B cell (primary cell): ENCODE measurements around the gene ABCD4. TPM values are rescaled to one million over a fixed set of nuclear protein-coding genes. Genes with fewer than 3 reads are reported as not detected.

Source experiments
- ATAC-seq: fragments of 200-7000 bp; cut with Tn5 transposase; one replicate; pipeline ENCODE4 v1.10.0; 2021; ENCODE audit warnings: low read depth, mild to moderate bottlenecking, moderate number of reproducible peaks, moderate library complexity
- CTCF ChIA-PET: fragments of 350-600 bp; sonication (Branson Sonifier 250); formaldehyde crosslinking; loops from one replicate; lab custom pipeline; 2021; ENCODE audit warnings: antibody characterized with exemption, inconsistent platforms; lab: Charles Lee
- POLR2A ChIA-PET: fragments of 350-600 bp; sonication (Branson Sonifier 250); formaldehyde crosslinking; loops from one replicate; lab custom pipeline; 2021; ENCODE audit warnings: antibody characterized with exemption; lab: Charles Lee
- DNase-seq: peaks from one replicate; pipeline ENCODE4 v3.0.0; 2013
- H2AFZ ChIP-seq: 2 replicates; pipeline ENCODE4 v1.6.1; 2012; ENCODE audit warnings: mild to moderate bottlenecking, low read depth, low read length; ENCODE audit not compliant: insufficient read depth, poor library complexity, severe bottlenecking
- H3K27ac ChIP-seq, 2 donors: 1 replicate in 1 of 2; 2 replicates in 1 of 2; pipeline ENCODE4 v1.5.1; 2012 to 2013; ENCODE audit warnings: low read length in 2 of 2, mild to moderate bottlenecking in 2 of 2, moderate library complexity in 1 of 2
- H3K27me3 ChIP-seq, 4 experiments: fragments of 200-600 bp in 1 of 4; sonication (generic) in 1 of 4; replicated peaks in 1 of 4; 1 replicate in 2 of 4; 2 replicates in 2 of 4; pipeline versions ENCODE4 v1.6.1 to v1.7.0; 2013 to 2016; ENCODE audit warnings: low read length in 3 of 4, mild to moderate bottlenecking in 2 of 4, mixed read lengths in 1 of 4, moderate library complexity in 1 of 4; ENCODE audit not compliant: insufficient read depth in 4 of 4, control insufficient read depth in 3 of 4; ENCODE audit errors: control extremely low read depth in 1 of 4
- H3K36me3 ChIP-seq, 2 experiments: replicated peaks in 1 of 2; 1 replicate in 1 of 2; 2 replicates in 1 of 2; pipeline versions ENCODE4 v1.6.1 to v1.7.1; 2013; ENCODE audit warnings: low read length in 1 of 2; ENCODE audit not compliant: insufficient read depth in 2 of 2, control insufficient read depth in 1 of 2; ENCODE audit errors: control extremely low read depth in 1 of 2, extremely low read depth in 1 of 2
- H3K4me1 ChIP-seq, 2 donors: fragments of 200-600 bp in 1 of 2; sonication (generic) in 1 of 2; 1 replicate in 1 of 2; 2 replicates in 1 of 2; pipeline versions ENCODE4 v1.5.1 to v1.6.1; 2013 to 2017; ENCODE audit warnings: low read length in 2 of 2; ENCODE audit not compliant: control insufficient read depth in 2 of 2, insufficient read depth in 2 of 2
- H3K4me2 ChIP-seq: replicated peaks from 2 replicates; pipeline ENCODE3; 2012; ENCODE audit warnings: mild to moderate bottlenecking, low read depth, low read length; ENCODE audit not compliant: poor library complexity, severe bottlenecking
- H3K4me3 ChIP-seq, 5 experiments: fragments of 200-600 bp in 1 of 5; sonication (generic) in 1 of 5; 1 replicate in 3 of 5; 2 replicates in 2 of 5; pipeline versions ENCODE4 v1.5.1 to v1.7.0; 2011 to 2016; ENCODE audit warnings: low read length in 4 of 5, mild to moderate bottlenecking in 4 of 5, low read depth in 2 of 5, control low read depth in 1 of 5, moderate library complexity in 1 of 5; ENCODE audit not compliant: insufficient read depth in 1 of 5; ENCODE audit errors: control extremely low read depth in 1 of 5, extremely low read depth in 1 of 5
- H3K79me2 ChIP-seq: fragments of 200-600 bp; sonication (generic); one replicate; pipeline ENCODE4 v1.6.0; 2016; ENCODE audit warnings: low read length; ENCODE audit not compliant: control insufficient read depth, insufficient read depth
- H3K9ac ChIP-seq: fragments of 200-600 bp; sonication (generic); 2 replicates; pipeline ENCODE4 v1.6.1; 2017; ENCODE audit warnings: mild to moderate bottlenecking, low read length, moderate library complexity
- H3K9me3 ChIP-seq, 3 donors: one replicate each; pipeline versions ENCODE4 v1.6.1 to v1.7.1; 2013; ENCODE audit warnings: low read length in 2 of 3; ENCODE audit not compliant: control insufficient read depth in 2 of 3, insufficient read depth in 1 of 3; ENCODE audit errors: control extremely low read depth in 1 of 3
- H4K20me1 ChIP-seq: 2 replicates; pipeline ENCODE4 v1.6.0; 2012; ENCODE audit warnings: mild to moderate bottlenecking, low read length; ENCODE audit not compliant: insufficient read depth, control insufficient read depth, poor library complexity, severe bottlenecking
- H3K27ac Mint-ChIP-seq: one replicate; pipeline ENCODE4 v1.8.0; 2021; ENCODE audit warnings: mixed read lengths
- H3K27me3 Mint-ChIP-seq: one replicate; pipeline ENCODE4 v1.8.0; 2021; ENCODE audit warnings: mixed read lengths
- H3K4me1 Mint-ChIP-seq: one replicate; pipeline ENCODE4 v1.8.0; 2021; ENCODE audit warnings: mixed read lengths
- H3K4me3 Mint-ChIP-seq: one replicate; pipeline ENCODE4 v1.8.0; 2021; ENCODE audit warnings: mixed read lengths
- H3K9me3 Mint-ChIP-seq: one replicate; pipeline ENCODE4 v1.8.0; 2022; ENCODE audit warnings: mixed read lengths; ENCODE audit not compliant: insufficient read depth
- EZH2 ChIP-seq: IDR thresholded peaks from 2 replicates; pipeline ENCODE4 v1.6.1; 2012; ENCODE audit warnings: borderline replicate concordance, low read depth, mild to moderate bottlenecking, moderate library complexity, low read length; ENCODE audit not compliant: insufficient read depth, poor library complexity, severe bottlenecking
- WGBS: methylation state at CpG from one replicate; pipeline ENCODE4 v1.1.5; 2013; ENCODE audit warnings: missing lambda C conversion rate; ENCODE audit not compliant: insufficient coverage; 5-methylcytosine and 5-hydroxymethylcytosine counted together
- intact Hi-C: fragments of 100-400 bp; cut with micrococcal nuclease; formaldehyde crosslinking; loops from one replicate; pipeline ENCODE4 v1.10.0; 2022
- polyA plus RNA-seq: library from polyadenylated mRNA; depleted of rRNA; stranded (reverse); fragments of >200 nt; gene quantifications from 2 replicates; pipeline ENCODE4 v1.2.3, GENCODE V29; 2012
- total RNA-seq, 2 donors: library from RNA; stranded (reverse); fragments of 120-200 nt in 1 of 2; gene quantifications; 1 replicate in 1 of 2; 2 replicates in 1 of 2; pipeline versions ENCODE4 v1.2.3 to v1.2.4, GENCODE V29; 2013 to 2022
- TF ChIP-seq, protein P1 (sequence below): fragments of 200-600 bp; IDR thresholded peaks from one replicate; pipeline ENCODE4 v1.8.0; 2022; ENCODE audit warnings: antibody characterized with exemption, mild to moderate bottlenecking

Gene ABCD4
- total and polyA plus RNA-seq, 2 donors (not counting 1 experiment from before 2014, with no cell fraction given): 90.0 to 125 TPM

DNA sequence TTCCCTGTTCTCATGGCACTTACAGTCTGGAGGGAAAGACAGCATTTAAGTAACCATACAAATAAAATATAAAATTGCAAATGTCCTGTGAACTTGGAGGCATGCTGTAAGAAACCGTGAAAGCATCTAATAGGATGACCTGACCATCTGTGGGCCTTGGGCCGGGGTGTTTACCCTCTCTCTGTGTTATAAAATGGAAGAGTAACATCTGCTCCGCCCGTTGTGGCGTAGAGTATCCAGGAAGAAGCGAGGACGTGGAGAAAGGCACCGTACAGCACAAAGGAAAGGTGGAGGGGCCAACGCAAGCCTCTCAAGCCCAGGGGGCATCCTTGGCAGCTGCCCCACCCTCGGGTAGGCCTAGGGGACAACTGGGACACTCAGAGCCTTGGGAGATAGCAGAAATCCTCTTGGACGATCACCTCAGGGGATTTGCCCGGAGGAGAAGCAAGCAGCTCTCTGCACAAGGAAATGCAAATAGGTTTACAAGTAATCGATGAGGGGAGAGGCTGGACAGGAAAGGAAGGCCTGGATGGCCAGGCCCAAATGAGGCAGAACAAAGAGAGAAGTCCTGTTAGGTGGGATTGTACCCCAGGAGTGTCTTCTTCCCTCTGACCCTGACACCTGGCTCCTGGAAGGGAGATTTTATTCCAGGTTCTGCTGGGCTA, 37.3 kb downstream of the ABCD4 start:
- Histone ChIP-seq H2AFZ (no peak overlapping the region), H4K20me1 (no peaks in the 10 kb centered on the region), H3K27ac (no peak overlapping the region), H3K4me2 (no peak overlapping the region), H3K9me3 (no peaks in the 10 kb centered on the region), H3K27me3 (peaks cover 0 to 2% (median 0%) of the 10 kb centered on the region in 4 experiments), H3K9ac (no peak overlapping the region), H3K4me3 (no peak overlapping the region), H3K36me3 (no peaks in the 10 kb centered on the region), H3K79me2 (no peaks in the 10 kb centered on the region), H3K4me1 (no peaks in the 10 kb centered on the region)
- 81% methylated on average over 13 of the region's 13 CpGs for WGBS
- H3K27ac Mint-ChIP-seq: no peak overlapping the region
- H3K27me3 Mint-ChIP-seq: peaks cover 16% of the 10 kb centered on the region
- DNase-seq: no peak
- H3K9me3 Mint-ChIP-seq: no peaks in the 10 kb centered on the region
- intact Hi-C loops: no loop called here
- H3K4me1 Mint-ChIP-seq: no peaks in the 10 kb centered on the region
- no peak for ATAC-seq
- CTCF ChIA-PET: no interaction called here
- no peak overlapping the region for H3K4me3 Mint-ChIP-seq
- POLR2A ChIA-PET: interaction anchor here (0.6 kb wide), 1 partner anchor 135 kb away, joined by 4 read pairs; no protein-coding TSS in a partner anchor
- TF ChIP-seq EZH2: no peak
- TF ChIP-seq, protein P1, sequence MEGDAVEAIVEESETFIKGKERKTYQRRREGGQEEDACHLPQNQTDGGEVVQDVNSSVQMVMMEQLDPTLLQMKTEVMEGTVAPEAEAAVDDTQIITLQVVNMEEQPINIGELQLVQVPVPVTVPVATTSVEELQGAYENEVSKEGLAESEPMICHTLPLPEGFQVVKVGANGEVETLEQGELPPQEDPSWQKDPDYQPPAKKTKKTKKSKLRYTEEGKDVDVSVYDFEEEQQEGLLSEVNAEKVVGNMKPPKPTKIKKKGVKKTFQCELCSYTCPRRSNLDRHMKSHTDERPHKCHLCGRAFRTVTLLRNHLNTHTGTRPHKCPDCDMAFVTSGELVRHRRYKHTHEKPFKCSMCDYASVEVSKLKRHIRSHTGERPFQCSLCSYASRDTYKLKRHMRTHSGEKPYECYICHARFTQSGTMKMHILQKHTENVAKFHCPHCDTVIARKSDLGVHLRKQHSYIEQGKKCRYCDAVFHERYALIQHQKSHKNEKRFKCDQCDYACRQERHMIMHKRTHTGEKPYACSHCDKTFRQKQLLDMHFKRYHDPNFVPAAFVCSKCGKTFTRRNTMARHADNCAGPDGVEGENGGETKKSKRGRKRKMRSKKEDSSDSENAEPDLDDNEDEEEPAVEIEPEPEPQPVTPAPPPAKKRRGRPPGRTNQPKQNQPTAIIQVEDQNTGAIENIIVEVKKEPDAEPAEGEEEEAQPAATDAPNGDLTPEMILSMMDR: no peak

GRCh38 chr14:74263921-74264320, 38.8 kb downstream of the ABCD4 start:
- Mint-ChIP-seq H3K4me1 (no peaks in the 10 kb centered on the region), H3K27ac (no peak overlapping the region), H3K4me3 (no peak overlapping the region), H3K9me3 (no peaks in the 10 kb centered on the region), H3K27me3 (peaks cover 19% of the 10 kb centered on the region)
- DNase-seq (no peak), ATAC-seq (no peak)
- POLR2A ChIA-PET: no interaction called here
- H3K4me3 ChIP-seq: no peak overlapping the region
- H3K4me2 ChIP-seq: no peak overlapping the region
- H3K9ac ChIP-seq: no peak overlapping the region
- no peaks in the 10 kb centered on the region for H3K9me3 ChIP-seq
- no peak overlapping the region for H2AFZ ChIP-seq
- TF ChIP-seq, protein P1: no peak
- no peak for TF ChIP-seq EZH2
- peaks cover 0 to 3% (median 2%) of the 10 kb centered on the region in 4 experiments for H3K27me3 ChIP-seq
- no peaks in the 10 kb centered on the region for H3K79me2 ChIP-seq
- H3K27ac ChIP-seq: no peak overlapping the region
- H4K20me1 ChIP-seq: no peaks in the 10 kb centered on the region
- CTCF ChIA-PET: no interaction called here
- intact Hi-C loops: no loop called here
- no peaks in the 10 kb centered on the region for H3K36me3 ChIP-seq
- 100% methylated on average over 1 of the region's 5 CpGs for WGBS
- H3K4me1 ChIP-seq: peaks cover 0 to under 1% of the 10 kb centered on the region in 2 donors
